ENCODE measurements around the gene SPRYD3.

SPRYD3 gene

GRCh38 chr12:53078425-53079225 is 565 bp downstream of the SPRYD3 start:
- no peak for DNase-seq (ENCODE audit: low read depth, low spot score)

GRCh38 chr12:53077030-53077429 is 2.2 kb downstream of the SPRYD3 start:
- no peak for DNase-seq (ENCODE audit: low read depth, low spot score)

- DNase-seq (ENCODE audit: low read depth, low spot score): no peak
These were observed 2.7 kb downstream of the SPRYD3 start for GRCh38 chr12:53076461-53076860.

DNA sequence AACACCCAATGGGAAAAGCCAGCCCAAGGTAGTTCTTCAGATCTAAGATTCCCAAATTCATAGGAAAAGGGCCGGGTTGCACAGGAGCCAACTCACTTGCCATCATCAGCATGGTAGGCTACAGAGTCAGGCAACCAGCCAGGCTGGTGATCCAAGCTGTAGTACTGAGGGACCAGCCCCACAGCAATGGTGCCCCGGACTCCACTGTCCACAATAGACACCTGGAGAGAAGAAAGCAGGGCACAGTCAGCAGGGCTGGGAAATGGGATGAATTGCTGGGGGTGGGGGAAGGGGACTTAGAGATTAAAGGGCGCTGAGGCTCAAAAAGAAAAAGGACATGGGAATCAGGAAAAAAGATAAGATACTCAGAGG is 4.2 kb downstream of the SPRYD3 start:
- no peak for DNase-seq (ENCODE audit: low read depth, low spot score)

DNA sequence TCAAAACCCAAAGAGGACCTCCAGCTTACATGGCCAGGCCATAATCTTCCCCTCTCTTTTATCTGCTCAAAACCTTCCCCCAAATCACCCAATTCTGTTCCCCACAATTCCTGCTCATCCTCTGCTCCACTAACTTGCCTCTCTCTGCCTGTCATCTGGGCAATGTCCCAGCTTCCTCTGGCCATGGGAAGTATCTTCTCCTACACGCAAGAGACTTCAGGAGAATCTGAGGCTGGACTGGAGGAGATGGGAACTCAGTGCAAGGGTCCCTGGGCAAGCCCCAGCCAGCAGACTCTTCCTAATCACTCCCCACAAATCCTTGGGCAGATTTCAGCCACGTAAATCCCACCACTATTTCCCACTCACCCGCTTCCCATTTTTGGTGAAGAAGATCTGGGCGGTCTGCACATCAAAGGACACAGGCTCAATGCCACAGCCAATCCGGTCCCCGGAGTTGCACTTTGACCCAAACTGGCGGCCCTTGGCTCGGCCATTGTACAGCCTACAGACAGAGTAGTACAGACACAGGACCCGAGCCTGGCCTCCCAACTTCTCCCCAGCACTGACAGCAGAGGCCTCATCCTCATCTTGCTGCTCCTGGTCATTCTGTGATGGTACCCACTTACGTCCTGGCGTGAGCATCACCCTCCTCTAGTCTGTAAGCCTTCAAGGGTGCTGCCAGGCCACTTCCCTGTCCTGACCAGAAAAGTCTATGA is 4.7 kb downstream of the SPRYD3 start:
- DNase-seq (ENCODE audit: low read depth, low spot score): no peak

- DNase-seq (ENCODE audit: low read depth, low spot score): no peak
These were observed 5.3 kb downstream of the SPRYD3 start for GRCh38 chr12:53073881-53074280.

- no peak for DNase-seq (ENCODE audit: low read depth, low spot score)
These were observed 7.3 kb downstream of the SPRYD3 start for GRCh38 chr12:53071591-53072551.

DNA sequence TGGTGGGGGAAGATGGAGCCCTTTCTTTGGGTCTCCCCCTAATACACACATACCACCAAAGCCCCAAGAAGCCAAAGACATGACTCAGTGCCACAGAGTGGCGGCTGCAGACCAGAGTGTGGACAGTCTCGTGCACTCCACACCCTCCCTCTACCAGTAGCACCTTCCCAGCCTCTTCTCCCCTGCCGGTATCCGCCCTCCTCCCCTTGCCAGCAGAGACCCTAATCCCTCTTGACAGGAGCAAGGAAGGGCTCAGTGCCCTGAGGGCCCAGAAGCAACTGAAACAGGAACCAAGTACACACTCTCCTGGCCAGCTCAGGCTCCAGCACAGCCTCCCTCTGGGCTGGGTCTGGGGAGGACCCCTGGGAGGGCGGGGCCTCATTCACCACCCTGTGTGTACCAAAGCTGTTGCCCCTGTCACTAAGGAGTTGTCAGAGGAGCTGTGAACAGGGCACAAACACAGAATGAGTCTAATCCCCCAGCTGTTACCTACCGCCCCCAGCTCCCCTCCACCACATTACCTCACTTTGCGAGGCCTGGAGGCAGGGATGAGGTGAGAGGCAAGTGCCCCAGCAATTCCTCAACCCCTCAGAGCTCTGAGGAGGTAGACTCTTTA is 8.2 kb downstream of the SPRYD3 start:
- no peak for DNase-seq (ENCODE audit: low read depth, low spot score)

DNA sequence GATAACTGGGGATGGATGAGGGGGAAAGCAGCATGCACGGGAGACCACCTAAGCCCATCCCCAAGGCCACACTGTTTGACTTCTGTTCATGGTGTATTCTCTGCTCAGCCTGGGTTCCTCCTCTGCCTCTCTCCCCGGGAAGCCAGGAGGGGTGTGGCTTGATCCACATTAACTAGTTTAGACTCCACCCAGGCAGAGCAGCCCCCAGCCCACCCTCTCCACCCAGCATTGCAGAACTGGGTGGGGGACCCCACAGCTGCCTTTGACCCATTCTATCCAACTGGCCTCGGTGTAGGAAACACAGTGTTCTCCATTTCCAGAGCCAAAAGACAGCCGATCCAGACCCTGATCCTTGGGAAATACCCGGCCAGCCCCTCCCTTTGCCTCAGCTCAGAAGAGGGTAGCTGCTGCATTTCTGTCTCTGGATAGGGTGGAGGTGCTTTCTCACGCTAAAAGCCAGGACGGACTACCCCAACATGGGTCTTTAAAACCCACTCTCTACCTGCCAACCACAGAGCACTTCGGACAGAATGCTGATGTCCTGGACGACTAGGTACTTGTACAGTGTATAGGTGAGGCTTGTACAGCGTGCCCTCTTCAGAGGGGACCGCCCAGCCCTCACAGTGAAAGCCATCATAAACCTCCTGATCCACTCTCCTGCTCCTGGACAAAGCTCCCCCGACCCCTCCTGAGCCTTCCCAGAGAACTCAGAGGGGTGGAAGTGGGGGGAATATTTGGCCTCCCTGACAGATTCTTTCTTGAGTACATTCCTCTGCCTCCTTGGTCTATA is 9.4 kb downstream of the SPRYD3 start:
- DNase-seq (ENCODE audit: low read depth, low spot score): no peak

DNA sequence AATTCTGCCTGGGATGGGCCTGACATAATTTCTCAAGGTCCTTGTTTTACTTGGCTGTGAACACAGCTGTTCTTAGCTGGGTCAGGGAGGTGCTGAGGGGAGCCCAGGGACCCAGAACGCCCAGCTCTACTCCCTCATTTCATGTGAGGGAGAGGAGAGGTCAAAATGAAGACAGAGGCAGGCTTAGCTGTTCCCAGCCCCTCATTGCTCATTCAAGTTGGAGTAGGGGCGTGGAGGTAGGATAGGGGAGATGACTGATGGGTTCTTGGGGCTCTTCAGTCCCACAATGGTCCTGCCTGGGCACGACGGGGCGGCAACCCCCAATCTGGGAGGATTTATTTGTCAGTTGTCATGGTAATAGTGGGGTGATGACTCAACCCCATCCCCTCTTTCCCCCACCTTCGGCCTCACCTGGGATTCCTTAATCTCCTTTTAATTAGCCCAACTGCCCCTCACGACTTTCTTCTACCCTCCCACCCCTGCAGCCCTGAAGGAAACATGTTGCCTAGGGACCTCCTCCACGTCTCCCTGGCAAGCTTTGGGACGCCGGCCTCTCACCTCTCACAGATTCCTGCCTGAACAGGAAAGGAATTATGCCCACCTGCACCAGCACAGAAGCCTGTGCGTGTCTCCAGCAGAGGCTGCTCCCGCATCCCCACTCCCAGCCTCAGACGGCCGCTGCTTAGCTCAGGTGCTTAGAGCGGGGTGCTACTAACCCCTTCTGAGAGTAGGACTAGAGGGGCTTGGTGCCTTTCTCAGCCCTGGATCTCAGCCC is 10.2 kb downstream of the SPRYD3 start:
- DNase-seq (ENCODE audit: low read depth, low spot score): no peak

DNA sequence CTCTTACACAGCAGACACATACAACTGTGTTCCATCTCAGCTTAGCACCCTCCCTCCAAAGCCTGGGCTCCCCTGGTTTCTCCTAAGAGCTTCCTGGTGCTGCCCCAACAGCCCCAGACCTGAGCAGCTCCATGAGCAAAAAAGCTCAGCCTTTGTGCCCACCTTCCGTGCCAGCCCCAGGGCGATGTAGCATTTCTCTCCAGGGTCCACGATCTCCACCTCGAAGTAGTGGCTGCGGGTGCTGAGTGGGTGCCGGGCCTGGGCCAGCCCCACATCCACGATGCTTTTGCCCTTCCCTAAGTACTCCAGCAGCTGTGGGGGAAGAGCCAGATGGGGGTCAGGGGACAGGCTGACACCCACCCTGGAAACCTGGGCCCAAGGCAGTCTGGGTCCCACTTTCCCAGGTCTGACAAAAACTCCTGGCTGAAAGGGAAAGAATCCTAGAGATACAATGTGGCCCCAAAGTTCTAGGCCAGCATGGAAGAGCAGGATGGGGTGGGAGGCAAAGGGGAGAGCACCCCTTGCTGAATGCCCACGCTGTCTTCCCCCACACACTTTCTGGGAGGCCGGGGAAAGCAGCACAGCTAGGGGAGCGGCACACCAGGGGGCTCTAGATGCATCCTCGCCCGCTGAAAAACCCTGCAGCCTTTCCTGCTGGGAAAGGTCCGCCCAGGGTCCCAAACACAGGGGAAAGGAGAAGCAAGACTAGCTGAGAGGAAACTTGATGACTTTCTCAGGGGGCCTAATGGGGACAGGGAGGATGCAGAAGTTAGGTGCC is 11.0 kb downstream of the SPRYD3 start:
- no peak for DNase-seq (ENCODE audit: low read depth, low spot score)

DNA sequence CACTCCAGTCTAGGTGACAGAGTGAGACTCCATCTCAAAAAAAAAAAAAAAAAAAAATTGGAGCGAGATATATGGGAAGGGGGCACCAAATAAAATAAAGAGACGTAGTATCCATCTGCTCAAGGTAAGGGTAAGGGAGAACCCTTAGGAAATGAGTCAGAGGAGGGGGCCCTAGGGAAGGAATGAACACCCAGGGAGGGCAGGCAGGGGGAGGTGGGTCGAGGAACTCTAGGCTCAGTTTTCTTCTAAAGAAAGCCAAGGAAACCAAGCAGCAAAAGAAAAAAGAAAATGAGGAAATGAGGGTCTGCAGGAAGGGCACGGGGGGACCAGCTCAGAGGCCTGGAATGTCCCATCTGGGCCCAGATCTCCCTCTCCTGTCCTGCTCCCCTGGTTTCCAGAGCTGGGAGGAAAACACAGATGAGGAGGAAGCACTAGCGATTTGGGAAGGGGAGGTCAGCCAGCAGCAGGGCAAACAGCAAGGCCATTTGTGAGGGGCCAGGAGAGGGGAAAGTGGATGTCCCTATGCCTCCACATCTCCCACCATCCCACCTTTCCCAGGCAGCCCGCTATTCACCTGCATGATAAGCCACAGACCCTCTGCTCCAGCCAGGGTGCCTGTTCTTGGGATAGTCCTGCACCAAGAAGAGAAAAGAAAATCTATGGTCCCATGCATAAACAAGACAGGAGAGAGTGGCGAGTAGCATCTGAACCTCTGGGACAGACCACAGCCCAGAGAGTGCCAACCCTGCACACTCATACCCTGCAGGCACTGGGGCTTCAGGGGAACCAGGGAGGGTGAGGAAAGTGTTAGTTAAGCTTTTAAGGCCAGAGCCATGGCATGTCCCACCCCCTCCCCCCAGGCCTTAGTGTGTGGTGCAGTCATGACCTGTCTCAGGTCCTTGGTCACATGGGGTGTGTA is 11.9 kb downstream of the SPRYD3 start:
- DNase-seq (ENCODE audit: low read depth, low spot score): no peak

GRCh38 chr12:53065975-53066931 is 12.9 kb downstream of the SPRYD3 start:
- DNase-seq (ENCODE audit: low read depth, low spot score): no peak

GRCh38 chr12:53065470-53065869 is 13.7 kb downstream of the SPRYD3 start:
- no peak for DNase-seq (ENCODE audit: low read depth, low spot score)

- no peak for DNase-seq (ENCODE audit: low read depth, low spot score)
These were observed 14.4 kb downstream of the SPRYD3 start for GRCh38 chr12:53064613-53065436.
